AG10803 (cell line): ENCODE data around the gene KRTAP10-8.
"Not testable (repeated sequence)": the region's sequence is repeated elsewhere in the genome, so short reads cannot be mapped to it uniquely, and the experiment has no call there.

Source experiments
- DNase-seq: peaks from one replicate; pipeline ENCODE4 v3.0.0; 2010; ENCODE audit warnings: low read depth
- H3K4me3 ChIP-seq: 2 replicates; pipeline ENCODE4 v1.5.1; 2011; ENCODE audit warnings: mild to moderate bottlenecking, low read length, control low read depth
- CTCF ChIP-seq: conservative IDR thresholded peaks from 2 replicates; pipeline ENCODE4 v1.5.1; 2011; ENCODE audit warnings: mild to moderate bottlenecking, low read length, control low read depth, inconsistent platforms

Gene KRTAP10-8

GRCh38 chr21:44628707-44629391 lies 17.0 kb downstream of the KRTAP10-8 start:
- no peak for TF ChIP-seq CTCF
- H3K4me3 ChIP-seq, result no peak overlapping the region
- no peak for DNase-seq

GRCh38 chr21:44630440-44630839 lies 18.6 kb downstream of the KRTAP10-8 start:
- DNase-seq, result no peak
- H3K4me3 ChIP-seq, result no peak overlapping the region
- TF ChIP-seq CTCF, result no peak

- DNase-seq, result no peak
- TF ChIP-seq CTCF, result no peak
Observed at GRCh38 chr21:44632067-44632466, 20.2 kb downstream of the KRTAP10-8 start.

GRCh38 chr21:44636209-44637017 lies 24.5 kb downstream of the KRTAP10-8 start:
- no peak for TF ChIP-seq CTCF
- DNase-seq, result no peak
- H3K4me3 ChIP-seq, result no peak overlapping the region

More at GRCh38 chr21:44632067-44632466, 20.2 kb downstream of the KRTAP10-8 start:
- no peak overlapping the region for H3K4me3 ChIP-seq

DNA sequence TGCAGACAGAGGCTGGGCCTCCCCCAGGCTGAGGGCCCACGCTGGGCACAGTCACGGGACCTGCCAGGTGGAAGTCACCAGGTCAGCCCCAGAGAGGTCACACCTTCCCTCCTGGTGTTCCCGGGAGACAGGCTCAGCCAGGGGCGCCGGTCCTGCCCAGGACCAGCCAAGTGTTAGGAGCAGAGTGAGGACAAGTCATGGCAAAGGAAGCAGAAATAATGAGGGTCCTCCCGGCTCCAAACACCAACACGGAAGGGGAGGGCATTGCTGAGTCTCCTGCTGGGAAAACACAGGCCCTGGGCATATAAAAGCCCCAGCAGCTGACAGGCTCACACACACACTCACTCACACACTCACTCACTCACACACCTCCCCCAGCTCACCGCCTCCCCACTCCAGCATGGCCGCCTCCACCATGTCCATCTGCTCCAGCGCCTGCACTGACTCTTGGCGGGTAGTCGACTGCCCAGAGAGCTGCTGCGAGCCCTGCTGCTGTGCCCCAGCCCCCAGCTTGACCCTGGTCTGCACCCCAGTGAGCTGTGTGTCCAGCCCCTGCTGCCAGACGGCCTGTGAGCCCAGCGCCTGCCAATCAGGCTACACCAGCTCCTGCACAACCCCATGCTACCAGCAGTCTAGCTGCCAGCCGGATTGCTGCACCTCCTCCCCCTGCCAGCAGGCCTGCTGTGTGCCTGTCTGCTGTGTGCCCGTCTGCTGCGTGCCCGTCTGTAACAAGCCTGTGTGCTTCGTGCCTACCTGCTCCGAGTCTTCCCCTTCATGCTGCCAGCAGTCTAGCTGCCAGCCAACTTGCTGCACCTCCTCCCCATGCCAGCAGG lies 25.4 kb downstream of the KRTAP10-8 start, which contains the start of gene KRTAP10-10:
KRTAP10-10 (plus strand) TSS at position 339 of the 833 bp plus-strand sequence; CDS start at position 401, 62 bp downstream.
- no peak for TF ChIP-seq CTCF
- DNase-seq, result no peak
- no peak within 1 kb of the TSS for H3K4me3 ChIP-seq

GRCh38 chr21:44637851-44638348 lies 26.0 kb downstream of the KRTAP10-8 start:
- not testable (repeated sequence) for DNase-seq

GRCh38 chr21:44638506-44639330 lies 26.8 kb downstream of the KRTAP10-8 start:
- DNase-seq, H3K4me3 ChIP-seq: not testable (repeated sequence)

More at GRCh38 chr21:44637851-44638348, 26.0 kb downstream of the KRTAP10-8 start:
- not testable (repeated sequence) for H3K4me3 ChIP-seq
